WTC11 (cell line): ENCODE measurements around the gene ATP11B.

ENCODE experiments used
- CTCF ChIP-seq: fragments of 200-600 bp; IDR thresholded peaks from 2 replicates; pipeline ENCODE4 v1.8.0; 2022; ENCODE audit warnings: antibody characterized with exemption
- ESRRA ChIP-seq: sonication (generic); formaldehyde crosslinking; IDR thresholded peaks from 2 replicates; pipeline ENCODE4 v1.8.1; 2022; ENCODE audit warnings: mild to moderate bottlenecking, missing genetic modification reagents, borderline replicate concordance
- FOXK1 ChIP-seq: sonication (generic); formaldehyde crosslinking; IDR thresholded peaks from 2 replicates; pipeline ENCODE4 v1.8.0; 2022; ENCODE audit warnings: mild to moderate bottlenecking, moderate library complexity, missing genetic modification reagents
- FOXP4 ChIP-seq: sonication (generic); formaldehyde crosslinking; IDR thresholded peaks from 2 replicates; pipeline ENCODE4 v1.8.0; 2022; ENCODE audit warnings: mild to moderate bottlenecking, missing genetic modification reagents
- GABPB1 ChIP-seq: sonication (generic); formaldehyde crosslinking; IDR thresholded peaks from 2 replicates; pipeline ENCODE4 v1.8.1; 2023; ENCODE audit warnings: mild to moderate bottlenecking, missing genetic modification reagents
- MLX ChIP-seq: sonication (generic); formaldehyde crosslinking; IDR thresholded peaks from 2 replicates; pipeline ENCODE4 v1.8.1; 2023; ENCODE audit warnings: mild to moderate bottlenecking, missing genetic modification reagents, moderate library complexity
- NFE2L1 ChIP-seq: sonication (generic); formaldehyde crosslinking; IDR thresholded peaks from 2 replicates; pipeline ENCODE4 v1.8.1; 2023; ENCODE audit warnings: missing genetic modification reagents
- PREB ChIP-seq: sonication (generic); formaldehyde crosslinking; IDR thresholded peaks from 2 replicates; pipeline ENCODE4 v1.8.1; 2022; ENCODE audit warnings: mild to moderate bottlenecking, missing genetic modification reagents, moderate library complexity, borderline replicate concordance
- SP1 ChIP-seq: sonication (generic); formaldehyde crosslinking; conservative IDR thresholded peaks from 2 replicates; pipeline ENCODE4 v1.8.1; 2022; ENCODE audit warnings: missing genetic modification reagents
- TF ChIP-seq, protein P1 (sequence below): sonication (generic); formaldehyde crosslinking; IDR thresholded peaks from 2 replicates; pipeline ENCODE4 v1.8.0; 2022; ENCODE audit warnings: mild to moderate bottlenecking, missing genetic modification reagents

- TF ChIP-seq MLX (CRISPR knock-in tag) = no peak
- no peak for TF ChIP-seq CTCF
- no peak for TF ChIP-seq ESRRA (CRISPR knock-in tag)
- TF ChIP-seq FOXK1 (CRISPR knock-in tag) = no peak
- no peak for TF ChIP-seq GABPB1 (CRISPR knock-in tag)
- TF ChIP-seq, protein P1, sequence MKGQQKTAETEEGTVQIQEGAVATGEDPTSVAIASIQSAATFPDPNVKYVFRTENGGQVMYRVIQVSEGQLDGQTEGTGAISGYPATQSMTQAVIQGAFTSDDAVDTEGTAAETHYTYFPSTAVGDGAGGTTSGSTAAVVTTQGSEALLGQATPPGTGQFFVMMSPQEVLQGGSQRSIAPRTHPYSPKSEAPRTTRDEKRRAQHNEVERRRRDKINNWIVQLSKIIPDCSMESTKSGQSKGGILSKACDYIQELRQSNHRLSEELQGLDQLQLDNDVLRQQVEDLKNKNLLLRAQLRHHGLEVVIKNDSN (CRISPR knock-in tag) = no peak
- no peak for TF ChIP-seq PREB (CRISPR knock-in tag)
- TF ChIP-seq SP1 (CRISPR knock-in tag) = no peak
- no peak for TF ChIP-seq NFE2L1 (CRISPR knock-in tag)
- no peak for TF ChIP-seq FOXP4
Observed at GRCh38 chr3:182906036-182906435, 112.7 kb downstream of the ATP11B start.
